Ramos (cell line): ENCODE data around the gene EYS.

ENCODE experiments used
- in situ Hi-C: fragments of 300-500 bp; cut with MboI; formaldehyde crosslinking; loops from one replicate; pipeline ENCODE4 v1.14.3; 2022; ENCODE audit warnings: low sequenced_read_pairs; ENCODE audit not compliant: unreplicated experiment

The EYS gene

DNA sequence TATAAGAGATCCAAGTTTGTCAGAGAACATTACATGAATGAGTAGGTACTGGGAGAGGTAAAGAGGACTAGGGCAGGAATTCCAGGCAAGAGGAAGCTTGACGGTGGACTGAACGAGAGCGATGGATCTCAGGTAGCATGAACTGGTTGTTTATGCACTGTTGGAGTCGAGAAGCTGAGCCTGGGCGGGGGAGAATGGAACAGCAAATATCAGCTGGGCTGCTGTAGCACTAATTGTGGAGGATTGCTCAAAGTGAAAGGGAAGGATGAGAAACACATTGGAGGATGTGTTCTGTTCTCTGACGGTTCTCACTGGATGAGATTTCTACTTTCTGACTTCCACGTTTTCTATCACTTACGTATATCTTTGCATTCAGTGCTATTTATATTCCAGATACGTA is 1907.2 kb downstream of the EYS start:
- in situ Hi-C loops = no loop called here

DNA sequence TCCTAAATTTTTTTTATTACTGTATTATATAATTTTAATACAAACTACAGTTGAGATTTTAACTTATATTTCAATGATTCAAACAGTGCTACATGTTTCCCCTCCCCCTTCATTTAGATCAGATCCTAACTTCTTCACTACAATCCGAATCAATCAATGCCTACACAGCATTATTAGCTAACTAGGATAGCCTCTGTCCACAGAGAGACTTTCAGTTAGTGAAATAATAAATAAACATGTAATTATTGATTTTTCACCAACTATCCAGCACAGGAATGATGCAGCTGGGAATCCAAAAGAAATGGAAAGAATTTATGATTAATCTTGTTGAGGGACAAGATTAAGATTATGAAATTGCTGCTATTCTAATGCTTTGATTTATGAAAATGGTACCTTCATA is 1907.7 kb downstream of the EYS start:
- in situ Hi-C loops = no loop called here

DNA sequence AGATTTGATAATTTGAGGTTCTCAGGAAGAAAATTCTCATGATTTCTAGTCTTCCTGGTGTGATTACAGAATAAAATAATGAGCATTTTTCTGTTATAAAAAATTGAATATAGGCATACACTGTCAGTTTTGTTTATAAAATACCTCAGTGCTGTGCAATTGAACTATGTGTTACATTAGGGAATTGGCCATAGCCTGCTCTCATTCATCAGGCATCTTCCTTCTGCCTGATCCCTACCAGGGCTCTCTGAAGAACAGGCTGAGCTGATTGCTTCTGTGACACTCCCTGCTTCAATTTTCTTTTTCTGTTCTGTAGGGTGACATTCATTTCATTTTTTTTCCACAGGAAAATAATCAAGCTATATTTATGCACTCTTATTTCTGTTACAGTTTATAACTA is 1908.6 kb downstream of the EYS start:
- in situ Hi-C loops = no loop called here

DNA sequence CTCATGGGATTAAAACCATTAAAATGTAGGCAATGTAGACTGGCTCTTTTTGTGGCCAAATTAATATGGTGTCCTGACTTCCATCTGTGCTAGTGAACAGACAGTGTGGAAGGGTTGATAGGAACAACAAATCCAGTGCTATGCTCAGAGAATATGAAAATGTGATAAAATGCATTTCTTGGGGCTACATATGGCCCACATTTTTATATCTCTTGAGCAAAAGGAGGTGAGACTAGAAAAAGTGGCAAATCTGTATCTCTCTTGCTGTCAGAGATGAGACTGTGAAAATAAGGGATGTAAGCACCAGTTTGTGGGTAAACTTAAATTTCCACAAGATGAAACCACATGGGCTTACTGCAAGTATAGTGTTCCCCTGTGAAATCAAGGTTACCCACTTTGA is 1909.3 kb downstream of the EYS start:
- in situ Hi-C loops = no loop called here

DNA sequence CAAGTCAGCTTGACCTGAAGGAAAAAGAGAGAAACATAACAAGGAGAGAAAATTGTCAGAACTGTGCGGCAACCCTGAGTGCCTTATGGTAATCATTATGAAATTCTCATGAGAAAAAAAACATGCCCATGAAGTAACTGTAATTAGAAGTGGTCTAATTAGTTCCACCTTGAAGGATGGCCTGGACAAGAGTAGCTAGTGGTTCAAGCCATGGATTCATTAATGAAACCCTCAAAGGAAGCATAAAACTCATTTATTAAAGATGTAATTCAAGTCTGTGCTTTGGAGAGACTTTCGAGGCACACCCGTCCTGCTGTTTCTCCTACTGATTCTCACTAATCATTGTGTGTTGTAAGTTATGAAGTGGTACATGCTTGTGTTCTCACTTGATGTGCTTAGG is 1911.2 kb downstream of the EYS start:
- in situ Hi-C loops = no loop called here

DNA sequence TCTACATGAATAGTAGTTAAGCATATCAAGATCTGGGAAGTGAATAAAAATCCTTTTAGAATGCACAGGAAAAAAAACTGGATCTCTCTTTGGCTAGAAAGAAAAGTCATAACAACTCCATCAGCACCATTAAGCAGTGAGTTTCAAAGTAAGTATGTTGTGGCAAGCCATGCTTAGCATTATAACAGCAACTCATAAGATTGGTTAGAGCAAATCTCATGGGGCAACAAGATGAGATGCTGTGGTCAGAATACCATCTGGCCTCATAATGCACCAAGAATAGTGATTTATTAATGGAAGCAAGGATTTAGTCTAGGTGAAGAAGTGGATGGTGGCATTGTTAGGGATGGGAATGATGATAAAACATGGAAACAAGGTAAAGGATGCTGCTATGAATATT is 1912.0 kb downstream of the EYS start:
- in situ Hi-C loops = no loop called here

DNA sequence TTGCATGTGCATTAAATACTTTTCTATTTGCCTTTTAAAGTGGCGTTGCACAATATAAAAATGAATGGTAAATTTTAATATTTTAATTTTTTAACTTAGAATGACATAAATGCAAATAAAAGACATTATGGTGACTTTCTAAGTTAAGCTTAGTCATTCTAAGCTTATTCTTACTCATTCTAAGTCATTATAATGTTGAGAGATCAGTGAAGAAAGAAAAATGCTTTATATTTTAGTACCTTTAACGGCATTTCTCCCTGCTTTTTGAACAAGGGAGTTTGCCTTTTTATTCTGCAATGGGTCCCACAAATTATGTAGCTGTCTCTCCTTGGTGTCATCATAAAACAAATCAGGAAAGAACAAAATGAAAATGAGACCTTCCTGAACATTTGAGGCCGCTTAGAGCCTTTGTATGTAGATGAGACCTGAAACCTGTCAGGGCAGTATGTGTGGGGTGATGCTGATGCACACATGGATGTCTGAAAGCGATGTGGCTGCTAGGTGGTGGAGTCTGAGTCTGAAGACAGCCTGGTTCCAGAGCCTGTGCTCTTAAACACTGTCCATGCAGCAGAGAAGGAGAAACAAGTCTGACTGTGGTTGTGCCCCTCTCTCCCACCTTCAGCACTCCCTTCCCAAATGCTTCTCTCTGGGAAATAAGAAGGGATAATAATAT is 1913.4 kb downstream of the EYS start:
- in situ Hi-C loops = no loop called here

DNA sequence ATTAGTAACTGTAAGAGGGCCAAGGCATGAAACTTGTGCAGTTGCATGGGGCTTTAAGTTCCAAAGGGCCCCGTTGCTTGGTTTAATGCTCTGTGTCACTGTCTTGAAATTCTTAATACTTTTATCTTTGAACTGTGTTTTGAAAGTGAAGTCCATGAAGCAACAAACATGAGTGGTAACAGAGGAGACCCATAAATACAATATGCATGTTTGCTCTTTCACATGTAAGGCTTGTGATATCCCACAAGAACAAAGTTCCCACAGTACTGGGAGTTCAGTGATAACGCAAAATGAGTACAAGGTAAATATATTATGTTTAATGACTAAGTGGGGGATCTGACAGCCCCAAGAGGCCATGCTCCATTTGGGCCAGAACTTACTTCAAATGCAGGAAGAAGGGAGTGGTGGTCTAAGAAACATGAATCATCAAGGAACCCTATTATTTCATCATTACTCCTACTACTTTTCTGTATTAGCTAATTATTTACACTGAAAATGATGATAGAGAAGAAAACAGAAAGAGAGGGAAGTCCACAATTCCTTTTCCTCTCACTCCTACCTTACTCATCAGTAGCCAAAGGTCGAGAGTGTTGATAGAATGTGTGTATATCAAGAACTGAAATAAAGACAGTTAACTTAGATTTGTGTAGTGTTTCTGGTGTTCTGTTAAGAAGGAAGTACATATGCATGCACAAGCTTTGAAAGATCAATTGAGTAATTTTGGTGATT is 1914.1 kb downstream of the EYS start:
- in situ Hi-C loops = no loop called here

DNA sequence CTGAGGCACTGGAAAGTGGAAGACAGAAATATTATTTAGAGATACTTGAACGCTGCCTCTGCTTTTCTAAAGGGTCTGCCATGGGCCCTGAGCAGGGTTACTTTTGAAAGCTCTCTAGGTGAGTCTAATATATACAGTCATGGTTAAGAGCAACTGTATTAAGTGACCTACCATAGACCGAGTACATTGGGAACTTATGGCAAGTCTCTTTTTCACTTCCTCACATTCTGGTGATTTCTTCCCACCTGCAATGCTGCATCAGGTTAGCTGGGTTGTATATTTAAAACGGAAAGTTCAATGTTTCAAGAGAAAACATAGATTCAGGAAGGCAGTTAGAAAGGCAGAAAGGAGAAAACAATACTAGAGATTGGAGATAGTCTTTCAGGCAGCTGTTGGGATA is 1916.7 kb downstream of the EYS start:
- in situ Hi-C loops = no loop called here

DNA sequence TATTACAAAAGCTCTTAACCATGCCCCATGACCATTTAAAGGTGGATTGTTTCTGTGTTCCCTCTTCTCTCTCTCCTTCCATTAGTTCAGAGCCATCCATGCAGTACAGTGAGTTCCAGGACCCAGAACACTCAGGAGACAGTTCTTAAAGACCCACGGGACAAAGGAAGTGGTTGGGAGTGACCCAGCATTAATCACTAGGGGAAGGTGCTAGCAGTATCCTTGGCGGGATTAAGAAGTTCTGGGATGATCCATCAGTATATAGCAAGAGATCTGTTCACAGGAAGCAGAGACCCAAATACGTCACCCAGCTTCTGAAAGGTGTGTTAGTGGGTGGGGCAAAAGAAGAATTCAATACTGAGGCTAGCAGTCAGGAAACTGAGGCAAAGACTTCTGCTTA is 1917.3 kb downstream of the EYS start:
- in situ Hi-C loops = no loop called here

DNA sequence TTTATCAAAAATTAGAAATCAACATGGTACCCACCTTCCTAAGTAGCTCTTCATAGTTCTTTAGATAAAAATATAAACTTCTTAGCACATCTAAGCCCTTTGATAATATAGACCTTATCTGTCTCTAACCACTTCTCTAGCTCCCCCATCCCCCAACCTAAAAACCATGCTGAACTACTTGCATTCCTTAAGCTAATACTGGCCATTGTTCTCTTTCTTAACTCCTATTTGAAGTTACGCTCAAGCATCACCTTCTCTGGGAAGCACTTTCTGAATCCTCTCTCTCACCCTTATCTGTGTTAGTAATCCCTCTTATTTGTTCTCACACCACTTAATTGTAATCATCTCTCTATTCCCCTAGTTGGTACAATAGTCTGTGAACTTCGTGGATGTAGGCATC is 1918.5 kb downstream of the EYS start:
- in situ Hi-C loops = no loop called here

DNA sequence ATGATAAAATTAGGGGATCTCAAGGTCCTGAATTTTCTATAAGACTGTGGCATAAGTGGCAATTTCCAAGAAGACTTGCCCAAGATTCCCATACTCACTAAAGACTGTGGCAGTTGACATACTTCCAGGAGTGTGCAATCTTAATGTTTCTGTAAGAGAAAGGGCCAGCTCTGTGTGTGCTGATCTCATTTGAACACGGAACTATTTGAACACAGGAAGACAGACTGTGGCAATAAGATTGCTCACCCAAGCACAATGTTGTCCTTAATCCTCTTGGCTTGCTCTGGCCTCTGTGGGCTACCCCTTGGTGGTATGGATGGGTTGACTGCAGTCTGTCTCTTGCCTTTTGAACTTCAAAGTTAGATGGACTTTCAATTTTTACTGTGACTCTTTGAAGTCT is 1920.0 kb downstream of the EYS start:
- in situ Hi-C loops = no loop called here

DNA sequence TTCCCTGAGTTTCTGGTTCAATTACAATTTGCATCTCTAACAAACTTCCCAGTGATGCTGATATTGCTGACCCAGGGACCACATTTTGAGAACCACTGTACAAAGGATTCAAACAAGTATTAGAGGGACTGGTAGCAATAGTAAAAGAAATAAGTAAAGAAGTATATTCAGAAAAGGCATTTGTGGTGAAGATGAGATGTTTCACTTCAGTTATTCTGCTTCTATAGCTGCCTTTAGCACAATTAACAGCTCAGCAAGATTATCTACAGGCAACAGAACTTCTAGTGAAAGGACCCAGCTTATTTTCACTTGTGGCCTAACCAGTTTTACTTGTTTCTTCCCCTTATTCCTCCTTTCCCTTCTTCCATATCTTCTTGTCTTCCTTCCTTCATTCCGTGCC is 1922.0 kb downstream of the EYS start:
- in situ Hi-C loops = no loop called here

DNA sequence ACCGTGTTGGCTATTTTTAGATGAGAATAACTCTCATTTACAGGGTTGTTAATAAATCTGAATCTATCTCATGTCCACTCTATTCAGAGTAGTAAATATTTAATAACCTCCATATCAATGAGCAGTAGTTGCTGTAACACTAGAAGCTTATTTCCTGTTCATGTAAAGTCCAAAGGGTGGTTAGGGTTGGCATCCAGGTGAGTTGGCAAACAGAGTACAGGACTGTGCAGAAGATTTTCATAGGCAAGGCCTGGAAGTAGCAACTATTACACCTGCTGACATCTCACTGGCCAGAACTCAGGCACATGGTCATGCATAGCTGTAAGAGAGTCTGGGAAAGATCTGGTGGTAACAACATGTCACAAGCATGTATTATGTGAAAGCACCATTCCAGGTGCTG is 1923.9 kb downstream of the EYS start:
- in situ Hi-C loops = no loop called here

DNA sequence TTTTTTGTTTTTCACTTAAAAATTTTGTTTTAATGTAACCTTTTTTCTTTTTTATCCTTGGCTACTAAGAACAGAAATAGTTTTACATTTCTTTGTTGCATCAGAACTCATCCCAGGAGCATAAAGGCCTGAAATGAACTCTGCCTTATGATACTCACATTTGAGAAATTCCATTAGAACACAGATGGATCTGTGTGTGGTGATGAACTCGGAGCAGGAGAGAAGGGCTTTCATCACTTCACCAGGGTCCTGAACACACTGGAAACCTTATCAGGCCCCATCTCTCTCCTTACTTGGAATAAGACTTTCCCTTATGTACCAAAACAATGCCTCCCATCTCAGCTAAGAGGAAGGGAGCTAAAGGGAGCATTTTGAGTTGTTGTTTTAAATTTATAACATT is 1932.1 kb downstream of the EYS start:
- in situ Hi-C loops = loop anchor here (25.0 kb wide), 1 partner anchor 413 kb away; no protein-coding TSS in a partner anchor

DNA sequence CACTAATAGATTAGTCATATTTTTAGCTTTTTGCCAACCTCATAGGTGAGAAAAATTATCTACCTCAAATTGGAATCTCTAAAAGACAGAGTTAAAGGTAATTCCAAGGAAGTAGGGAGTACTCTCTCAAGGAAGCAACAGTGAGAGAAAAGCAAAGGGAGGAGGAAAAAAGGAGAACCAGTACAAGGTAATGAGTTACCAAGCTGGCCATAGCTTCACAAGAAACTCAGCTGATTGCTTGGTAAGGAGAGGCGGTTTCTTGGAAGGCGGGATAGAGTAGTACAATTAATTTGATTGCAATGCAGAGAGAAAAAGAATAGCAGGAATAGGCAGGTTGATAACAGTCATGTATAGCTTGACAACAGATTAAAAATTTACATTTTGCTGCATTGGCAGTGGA is 1933.8 kb downstream of the EYS start:
- in situ Hi-C loops = loop anchor here (25.0 kb wide), 1 partner anchor 411 kb away; no protein-coding TSS in a partner anchor

DNA sequence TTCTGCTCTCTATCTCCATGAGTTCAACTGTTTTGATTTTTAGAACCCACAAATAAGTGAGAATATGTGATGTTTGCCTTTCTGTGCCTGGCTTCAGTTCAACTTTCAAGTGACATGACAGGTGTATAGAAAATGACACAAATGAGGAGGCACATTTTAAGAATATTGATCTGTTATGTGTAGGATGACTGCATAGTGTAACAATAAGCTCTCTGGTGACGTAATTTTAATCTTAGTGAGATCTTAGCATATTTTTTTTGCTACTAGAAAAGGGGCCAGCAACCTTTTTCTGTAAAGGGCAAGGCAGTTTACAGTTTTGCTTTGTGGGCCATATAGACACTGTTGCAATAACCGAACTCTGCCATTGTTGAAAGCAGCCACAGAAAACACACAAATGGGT is 1941.2 kb downstream of the EYS start:
- in situ Hi-C loops = loop anchor here (25.0 kb wide), 1 partner anchor 404 kb away; no protein-coding TSS in a partner anchor

DNA sequence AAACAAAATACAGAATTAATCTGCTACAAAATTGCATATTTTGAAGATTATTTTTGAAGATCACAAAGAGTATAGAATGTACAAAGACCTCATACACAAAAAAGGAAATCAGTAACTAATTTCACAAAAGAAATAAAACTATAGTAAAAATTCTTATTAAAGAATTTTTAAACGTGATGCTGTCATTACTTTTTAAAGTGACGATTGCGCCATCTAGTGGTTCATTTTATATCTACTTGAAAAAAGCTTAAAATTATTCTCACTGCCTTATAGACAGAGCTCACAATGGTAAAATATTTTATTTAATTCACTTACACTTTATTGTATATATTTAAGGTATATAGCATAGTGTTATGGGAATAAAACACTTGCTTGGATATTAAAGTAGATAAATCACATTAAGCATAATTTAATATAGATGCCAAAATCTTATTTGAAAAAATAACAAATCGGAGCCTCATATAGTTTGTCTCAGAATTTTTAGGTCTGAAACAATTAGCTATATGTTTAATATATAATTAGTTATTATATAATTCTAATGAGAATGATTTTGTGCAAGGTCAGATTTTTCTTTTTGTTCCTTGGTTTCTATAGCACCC is 1942.6 kb downstream of the EYS start:
- in situ Hi-C loops = loop anchor here (25.0 kb wide), 1 partner anchor 402 kb away; no protein-coding TSS in a partner anchor

DNA sequence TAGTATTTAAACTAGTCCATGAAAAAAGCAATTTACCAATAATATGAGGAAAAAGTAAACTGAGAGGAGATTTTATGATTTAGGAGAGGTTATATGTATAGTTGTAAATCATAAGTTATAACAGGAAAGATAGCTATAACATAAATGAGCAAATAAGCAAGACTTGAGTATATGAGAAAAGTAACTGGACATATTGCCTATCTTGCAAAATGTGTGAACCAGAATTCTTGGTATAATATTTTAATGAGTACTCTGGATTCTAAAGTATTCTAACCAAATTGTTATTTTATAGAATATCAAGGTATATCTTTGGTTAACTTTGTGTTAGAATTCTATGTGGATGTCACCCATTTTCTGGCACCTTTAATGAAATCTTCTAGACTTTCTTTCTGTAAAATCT is 1946.8 kb downstream of the EYS start:
- in situ Hi-C loops = loop anchor here (25.0 kb wide), 1 partner anchor 398 kb away; no protein-coding TSS in a partner anchor

DNA sequence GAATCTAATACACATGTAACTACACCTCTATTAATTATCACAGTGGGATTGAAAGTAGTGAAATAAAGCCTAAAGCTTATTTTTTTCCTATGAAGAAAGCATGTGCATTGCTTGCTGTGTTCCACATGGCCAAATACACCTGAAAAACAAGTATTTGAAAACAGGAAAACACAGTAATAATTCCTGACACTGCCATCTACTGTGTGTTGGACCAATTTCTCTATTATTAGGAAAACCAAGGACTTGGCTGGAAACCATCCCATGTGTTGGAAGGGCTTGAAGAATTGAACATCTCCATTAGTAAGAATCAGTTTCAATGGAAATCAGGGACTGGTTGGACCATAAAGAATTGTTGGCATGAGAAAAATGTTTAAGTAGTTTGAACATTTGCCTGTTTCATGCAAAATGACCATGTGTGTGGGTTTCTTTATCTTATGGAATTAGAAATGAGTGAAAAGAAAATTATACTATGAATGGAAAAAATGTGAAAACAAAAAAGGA is 1947.4 kb downstream of the EYS start:
- in situ Hi-C loops = loop anchor here (25.0 kb wide), 1 partner anchor 397 kb away; no protein-coding TSS in a partner anchor

DNA sequence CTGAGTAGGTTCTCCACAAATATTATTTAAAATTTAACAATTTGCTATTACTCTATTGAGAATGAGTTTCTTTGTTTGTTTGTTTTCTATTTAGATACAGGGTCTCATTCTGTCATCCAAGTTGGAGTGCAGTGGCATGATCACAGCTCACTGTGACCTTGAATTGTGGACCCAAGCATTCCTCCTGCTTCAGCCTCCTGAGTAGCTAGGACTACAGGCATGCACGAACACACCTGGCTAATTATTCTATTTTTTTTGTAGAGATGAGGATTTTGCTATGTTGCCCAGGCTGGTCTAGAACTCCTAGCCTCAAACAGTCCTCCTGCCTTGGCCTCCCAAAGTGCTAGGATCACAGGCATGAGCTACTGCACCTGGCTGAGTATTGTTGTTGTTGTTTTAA is 1949.2 kb downstream of the EYS start:
- in situ Hi-C loops = loop anchor here (25.0 kb wide), 1 partner anchor 396 kb away; no protein-coding TSS in a partner anchor
